Embryonic facial prominence (tissue), 1 donor: ENCODE measurements around the gene GHRH.

Experiments
- DNase-seq: peaks from one replicate; pipeline ENCODE4 v3.0.0-alpha.2; 2016; ENCODE audit errors: extremely low spot score

GHRH gene, protein sequence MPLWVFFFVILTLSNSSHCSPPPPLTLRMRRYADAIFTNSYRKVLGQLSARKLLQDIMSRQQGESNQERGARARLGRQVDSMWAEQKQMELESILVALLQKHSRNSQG

DNA sequence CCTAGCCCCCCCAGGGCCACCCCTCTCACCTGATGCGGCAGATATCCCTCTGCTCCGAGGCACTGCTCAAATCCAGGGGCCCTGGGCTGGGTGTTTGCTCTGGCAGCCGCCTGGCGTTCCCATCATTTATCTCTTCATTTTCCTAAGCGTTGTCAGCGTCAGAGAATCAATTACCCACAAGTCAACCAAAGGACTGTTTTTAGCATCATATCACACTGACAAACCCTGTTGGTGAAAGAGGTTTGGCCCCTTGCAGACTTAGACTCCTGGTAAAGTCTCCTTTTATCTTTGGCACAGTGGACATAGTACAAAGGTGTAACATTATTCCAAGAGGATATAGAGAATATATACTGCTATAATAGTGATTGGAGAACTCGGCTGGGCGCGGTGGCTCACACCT lies at the start of gene GHRH:
Gene GHRH, minus strand, starts transcription at position 101 of the 400 bp plus-strand sequence. CDS start 4,925 bp downstream, outside the sequence.
- no peak for DNase-seq

DNA sequence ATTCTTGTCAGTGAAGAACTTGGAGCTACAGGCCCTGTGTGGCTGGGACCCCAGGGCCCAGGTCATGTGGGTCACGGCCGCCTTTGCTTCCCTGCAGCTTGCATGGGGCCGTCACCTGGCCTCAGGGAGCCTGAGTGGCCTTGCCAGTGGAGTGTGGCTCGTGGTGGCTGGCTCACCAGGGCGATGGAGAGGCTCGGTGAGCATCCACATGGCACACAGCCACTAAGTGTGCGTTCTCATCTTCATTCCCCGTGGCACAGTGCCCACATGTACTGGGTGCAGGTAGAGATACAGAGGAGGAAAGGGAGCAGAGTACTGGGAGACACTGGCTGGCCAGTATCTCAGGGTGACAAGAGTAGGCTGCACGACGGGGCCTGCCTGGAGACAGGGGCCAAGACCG lies 49.3 kb upstream of the GHRH start:
- DNase-seq = no peak

- no peak for DNase-seq
Measured at GRCh38 chr20:37309936-37310590, 48.4 kb upstream of the GHRH start.

- DNase-seq = no peak
Measured at GRCh38 chr20:37309290-37309689, 47.7 kb upstream of the GHRH start.

DNA sequence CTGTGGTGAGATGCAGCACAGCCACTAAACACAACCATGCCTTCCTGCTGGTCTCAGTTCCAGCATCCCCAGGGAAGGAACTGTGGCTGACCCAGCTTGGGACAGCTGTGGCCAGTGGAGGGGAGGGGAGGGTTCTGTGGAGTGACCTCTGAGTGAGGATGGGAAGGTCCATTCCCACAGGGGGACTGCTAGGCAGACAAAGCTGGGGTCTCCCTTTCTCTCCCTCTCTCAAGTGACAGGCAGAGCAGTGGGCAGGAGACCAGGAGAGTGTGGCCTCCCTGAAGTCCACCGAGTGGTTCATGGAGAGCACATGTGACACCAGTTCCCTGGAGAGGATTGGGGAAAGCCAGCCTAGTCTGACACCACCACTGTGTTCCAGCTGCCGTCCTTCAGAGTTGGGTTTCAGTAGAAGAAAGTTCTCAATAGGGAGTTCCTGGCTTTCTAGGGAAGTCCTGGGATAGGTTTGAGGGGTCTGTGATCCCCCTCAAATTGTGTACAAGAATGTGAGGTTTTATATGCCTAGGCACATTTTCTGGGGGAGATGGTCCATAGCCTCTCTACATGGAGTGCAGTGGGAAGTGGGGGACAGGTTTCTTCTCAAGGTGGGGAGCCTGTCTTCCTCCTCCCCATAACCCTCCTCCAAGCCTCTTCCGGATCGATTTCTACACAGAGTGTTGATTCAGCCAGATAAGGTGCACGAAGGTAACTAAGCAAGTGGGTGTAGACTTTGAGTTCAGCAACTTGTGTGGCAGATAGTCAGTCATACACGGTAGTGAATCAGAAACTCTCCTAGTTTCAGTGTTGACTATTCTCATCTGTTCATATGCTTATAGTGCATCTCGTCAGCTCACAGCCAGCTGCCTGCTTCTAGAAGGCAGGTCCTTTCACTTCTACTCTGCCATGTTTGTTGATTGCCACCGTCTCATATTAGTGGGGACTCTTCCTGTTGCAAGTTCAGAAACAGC lies 46.8 kb upstream of the GHRH start:
- no peak for DNase-seq

- DNase-seq = no peak
Measured at GRCh38 chr20:37305839-37306238, 44.2 kb upstream of the GHRH start.

GRCh38 chr20:37305079-37305478 lies 43.5 kb upstream of the GHRH start:
- DNase-seq = no peak

DNA sequence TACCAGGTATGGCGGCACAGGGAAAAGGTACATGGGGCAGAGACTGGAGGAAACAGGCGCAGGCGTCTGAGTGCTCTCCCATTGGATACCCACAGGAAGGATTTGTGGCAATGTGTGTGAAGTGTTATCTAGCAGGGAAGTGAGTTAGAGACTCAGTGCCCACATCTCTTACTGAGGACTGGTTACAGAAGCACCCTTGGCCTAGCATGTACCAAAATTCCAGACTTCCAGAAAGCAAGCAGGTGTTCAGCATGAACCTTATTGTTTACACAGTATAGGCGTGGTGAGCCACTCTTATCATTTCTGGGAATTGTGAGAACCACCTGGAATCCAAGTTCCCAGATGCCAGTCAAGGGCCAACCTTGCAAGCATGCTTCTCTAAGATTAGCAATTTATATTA lies 42.0 kb upstream of the GHRH start:
- DNase-seq = no peak

GRCh38 chr20:37302981-37303380 lies 41.4 kb upstream of the GHRH start:
- no peak for DNase-seq

DNA sequence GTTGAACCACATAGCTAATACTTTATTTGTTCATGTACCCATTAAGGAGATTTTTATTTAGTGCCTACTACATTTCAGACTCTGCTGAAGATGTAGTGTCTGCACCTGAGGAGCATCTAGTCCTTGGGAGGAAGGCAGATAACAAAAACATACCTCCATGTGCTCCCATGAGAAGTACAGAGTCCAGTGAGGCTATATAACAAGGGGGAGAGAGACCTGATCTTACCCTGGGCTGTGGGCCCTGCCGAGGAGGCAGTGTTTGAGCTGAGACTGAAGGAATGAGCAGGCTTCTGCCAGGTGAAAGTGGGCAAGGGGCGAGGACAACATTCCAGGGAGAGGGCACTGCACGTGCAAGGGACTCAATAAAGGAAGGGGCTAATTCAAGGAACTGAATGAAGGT lies 39.9 kb upstream of the GHRH start:
- DNase-seq = no peak

GRCh38 chr20:37301120-37301519 lies 39.5 kb upstream of the GHRH start:
- no peak for DNase-seq

GRCh38 chr20:37299718-37300528 lies 38.3 kb upstream of the GHRH start:
- no peak for DNase-seq

GRCh38 chr20:37298190-37298939 lies 36.8 kb upstream of the GHRH start:
- no peak for DNase-seq

DNA sequence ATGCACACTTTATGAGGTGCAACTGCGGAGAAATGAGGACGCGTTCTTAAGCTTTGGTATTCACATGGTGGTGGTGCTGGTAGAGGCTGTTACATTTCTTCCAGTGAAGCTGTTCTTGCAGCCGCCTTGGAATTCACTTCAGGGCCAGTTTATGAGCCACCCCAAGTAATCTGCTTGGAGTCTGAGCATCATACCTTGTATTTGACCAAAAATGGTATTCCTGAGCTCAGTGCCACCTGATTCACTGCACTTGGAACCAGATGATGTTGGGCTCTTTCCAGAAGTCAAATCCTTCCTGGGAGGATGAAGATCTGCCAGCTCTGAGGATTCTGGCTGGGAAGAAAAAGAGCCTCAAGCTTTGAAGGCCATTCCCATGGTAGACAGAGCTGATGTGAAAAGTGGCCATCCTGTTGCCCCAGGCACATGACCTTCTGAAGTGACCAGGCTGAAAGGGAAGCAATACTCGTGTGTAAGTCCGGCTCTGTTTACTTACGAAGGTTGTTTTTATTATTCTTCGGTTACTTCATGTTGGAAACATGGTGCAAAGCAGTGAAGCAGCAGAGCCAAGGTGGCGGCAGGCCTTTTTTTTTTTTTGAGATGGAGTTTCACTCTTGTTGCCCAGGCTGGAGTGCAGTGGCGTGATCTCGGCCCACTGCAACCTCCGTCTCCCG lies 35.6 kb upstream of the GHRH start:
- DNase-seq = no peak

GRCh38 chr20:37296371-37296770 lies 34.8 kb upstream of the GHRH start:
- no peak for DNase-seq

GRCh38 chr20:37295595-37295994 lies 34.0 kb upstream of the GHRH start:
- DNase-seq = no peak

- DNase-seq = no peak
Measured at GRCh38 chr20:37295001-37295400, 33.4 kb upstream of the GHRH start.

- DNase-seq = no peak
Measured at GRCh38 chr20:37294262-37294981, 32.8 kb upstream of the GHRH start.

DNA sequence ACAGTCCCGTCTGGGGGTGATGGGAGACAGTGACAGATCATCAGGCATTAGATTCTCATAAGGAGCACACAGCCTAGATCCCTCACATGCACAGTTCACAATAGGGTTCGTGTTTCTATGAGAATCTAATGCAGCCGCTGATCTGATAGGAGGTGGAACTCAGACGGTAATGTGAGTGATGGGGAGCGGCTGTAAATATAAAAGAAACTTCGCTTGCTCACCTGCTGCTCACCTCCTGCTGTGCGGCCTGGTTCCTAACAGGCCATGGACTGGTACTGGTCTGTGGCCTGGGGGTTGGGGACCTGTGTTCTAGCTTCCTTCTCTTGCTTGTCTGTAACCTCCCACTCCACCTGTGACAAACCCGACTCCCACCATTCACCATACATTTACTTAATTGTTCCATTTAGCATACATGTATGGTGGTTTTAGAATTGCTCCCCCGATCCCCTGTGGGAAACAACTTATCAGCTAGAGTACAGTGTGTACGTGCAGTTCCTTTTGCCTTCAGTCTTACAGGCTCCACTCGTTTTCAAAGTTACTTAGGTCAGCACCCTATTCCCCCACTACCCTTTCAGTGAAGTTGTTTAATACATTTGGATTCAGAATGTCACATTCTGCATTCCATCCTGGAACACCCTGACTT lies 31.8 kb upstream of the GHRH start:
- no peak for DNase-seq
